GM21723 (cell line): ENCODE measurements around the gene USP22.
"Not testable (repeated sequence)": the region's sequence is repeated elsewhere in the genome, so short reads cannot be mapped to it uniquely, and the experiment has no call there.

Experiments used
- ATAC-seq: cut with Tn5 transposase; IDR thresholded peaks from one replicate; pipeline ENCODE4 v1.9.1; 2021; ENCODE audit warnings: mild to moderate bottlenecking, moderate library complexity; ENCODE audit not compliant: unreplicated experiment

USP22 gene

DNA sequence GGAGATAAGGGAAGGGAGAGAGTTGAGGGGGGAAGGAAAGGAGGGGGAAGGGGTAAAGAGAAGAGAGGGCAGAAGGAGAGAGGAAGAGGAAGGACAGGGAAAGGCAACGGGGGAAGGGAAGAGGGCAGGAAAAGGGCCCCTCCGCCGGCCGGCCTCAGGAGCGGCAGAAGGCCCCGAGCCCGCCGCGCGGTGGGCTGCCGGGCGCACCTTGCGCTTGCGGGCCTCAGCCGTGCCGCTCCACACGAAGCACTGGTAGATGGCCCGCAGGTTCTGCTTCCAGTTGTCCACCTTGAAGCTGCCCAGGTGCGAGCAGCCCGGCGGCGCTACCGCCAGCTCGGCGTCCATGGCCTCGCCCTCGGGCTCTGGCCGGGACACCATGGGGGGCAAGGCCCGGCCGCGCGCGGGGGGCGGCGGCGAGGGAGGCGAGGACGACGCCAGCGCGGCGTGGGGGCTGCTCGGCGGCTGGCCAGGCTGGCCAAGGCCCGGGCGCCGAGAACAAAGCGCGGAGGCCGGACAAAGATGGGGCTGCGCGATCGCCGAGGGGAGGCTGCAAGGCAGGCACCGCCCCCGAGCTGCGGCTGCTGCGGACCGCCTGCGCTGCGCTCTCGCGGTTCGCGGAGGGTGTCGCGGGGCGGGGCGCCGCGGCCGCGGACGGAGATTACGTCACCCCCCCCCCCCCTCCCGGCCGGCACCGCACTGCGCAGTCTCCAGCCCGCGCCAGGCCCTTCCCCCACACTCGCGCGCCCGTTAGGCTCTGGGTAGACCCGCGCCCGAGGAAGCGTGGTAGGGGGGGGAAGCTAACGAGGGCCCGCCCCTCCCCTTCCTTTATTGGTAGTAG is at the start of gene USP22:
USP22 (minus strand) TSS at position 554 of the 838 bp plus-strand sequence; CDS start at position 378, 176 bp downstream.
- peak; percentile 63 for ATAC-seq

DNA sequence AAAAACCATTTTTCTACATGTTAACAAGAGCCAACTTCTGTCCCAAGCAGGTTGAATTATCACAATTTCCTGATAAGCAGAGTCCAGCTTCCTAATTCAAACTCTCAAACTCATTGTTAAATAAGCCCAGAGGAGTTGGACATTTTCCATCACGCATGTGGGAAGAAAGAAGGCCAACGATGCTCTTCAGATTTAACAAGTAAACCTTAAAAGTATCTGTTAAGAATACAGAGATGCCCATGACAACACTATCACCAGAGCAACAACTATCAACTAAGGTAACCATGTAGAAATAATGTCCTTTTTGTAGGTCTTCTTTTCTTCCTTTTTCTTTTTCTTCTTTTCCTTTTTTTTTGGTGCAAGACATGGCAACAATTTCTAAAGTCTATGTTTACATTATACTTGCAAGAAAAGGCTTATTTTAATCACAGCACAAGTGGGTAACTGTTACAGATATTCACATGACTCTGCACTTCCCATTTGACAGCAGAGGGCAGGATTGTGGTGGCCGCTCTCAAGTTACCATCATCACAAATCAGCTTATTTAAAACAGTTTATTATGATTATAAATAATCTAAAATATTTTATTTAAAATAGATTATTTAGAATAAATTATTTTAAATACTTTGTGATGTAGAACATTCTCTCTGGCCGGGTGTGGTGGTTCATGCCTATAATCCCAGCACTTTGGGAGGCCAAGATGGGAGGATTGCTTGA is 48.2 kb upstream of the USP22 start:
- no peak for ATAC-seq

DNA sequence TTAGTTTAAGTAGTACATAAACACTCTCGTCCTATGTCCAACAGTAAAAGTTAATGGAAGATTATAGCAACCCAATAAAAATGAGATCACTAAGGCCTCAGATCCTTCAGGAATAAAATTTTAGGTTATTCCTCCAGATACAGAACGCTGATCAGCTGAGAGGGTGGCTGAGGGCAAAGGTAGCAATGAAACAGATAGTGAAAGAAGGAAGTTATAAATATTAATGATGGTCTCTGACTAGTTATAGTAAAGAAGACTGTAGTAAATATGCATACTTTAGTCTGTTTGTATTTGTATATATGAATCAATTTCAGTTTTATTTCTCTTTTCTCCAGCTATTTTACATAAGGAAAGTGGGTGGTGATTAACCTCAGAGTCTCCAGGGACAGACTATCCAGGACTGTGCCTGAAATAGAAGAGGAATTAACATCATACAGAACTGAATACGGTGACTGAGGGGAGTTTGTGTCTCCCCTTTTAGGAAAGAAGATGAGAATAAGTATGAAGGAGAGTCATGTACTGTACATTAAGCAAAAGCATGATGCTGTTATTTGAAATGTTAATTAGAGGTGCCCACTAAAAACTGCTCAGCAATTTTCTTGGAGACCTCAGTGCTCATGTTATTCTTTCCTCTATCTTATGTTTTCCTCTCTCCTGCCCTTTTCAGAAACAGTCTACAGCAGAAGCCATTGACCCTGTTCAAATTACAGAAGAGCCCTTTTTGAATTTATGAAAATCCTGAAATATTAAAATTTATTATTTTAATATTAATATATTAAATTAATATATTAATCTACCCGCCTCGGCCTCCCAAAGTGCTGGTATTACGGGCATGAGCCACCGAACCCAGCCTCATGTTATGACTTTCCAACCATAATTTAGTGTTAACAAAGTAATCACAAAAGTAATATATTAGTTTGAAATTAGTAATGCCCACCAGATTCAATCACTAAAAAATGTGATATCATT is 47.4 kb upstream of the USP22 start:
- no peak for ATAC-seq

DNA sequence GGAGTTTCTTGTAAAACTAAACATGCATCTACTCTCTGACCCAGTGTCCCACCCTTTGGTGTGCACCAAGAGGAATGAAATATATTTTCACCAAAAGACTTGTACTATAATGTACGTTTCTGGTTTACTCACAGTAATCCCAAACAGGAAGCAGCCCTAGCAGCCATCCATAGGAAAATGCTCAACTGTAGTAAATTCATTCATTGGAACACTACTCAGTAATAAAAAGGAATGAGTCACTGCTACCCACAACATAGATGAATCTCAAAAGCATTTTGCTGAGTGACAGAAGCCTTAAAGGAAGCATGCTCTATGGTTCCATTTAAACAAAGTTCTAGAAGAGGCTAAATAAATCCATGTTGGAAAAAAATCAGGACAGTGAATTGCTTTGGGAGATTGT is 46.3 kb upstream of the USP22 start:
- ATAC-seq: no peak

DNA sequence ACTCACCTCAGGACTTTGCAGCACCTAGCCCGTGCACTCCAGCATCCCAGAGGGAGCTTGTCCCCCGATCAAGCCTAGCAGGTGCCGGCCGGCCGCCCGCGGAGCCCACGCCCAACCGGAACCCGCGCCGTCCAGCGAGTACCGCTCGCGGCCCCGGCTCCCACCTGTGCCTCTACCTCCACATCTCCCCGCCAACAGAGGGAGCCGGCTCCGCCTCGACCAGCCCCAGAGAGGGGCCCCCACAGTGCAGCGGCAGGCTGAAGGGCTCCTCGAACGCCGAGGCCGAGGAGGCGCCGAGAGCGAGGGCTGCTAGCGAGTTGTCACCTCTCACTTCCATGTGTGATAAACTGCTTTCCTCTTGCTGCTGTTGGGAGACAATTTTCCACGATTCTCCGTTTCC is 42.9 kb upstream of the USP22 start:
- no peak for ATAC-seq

DNA sequence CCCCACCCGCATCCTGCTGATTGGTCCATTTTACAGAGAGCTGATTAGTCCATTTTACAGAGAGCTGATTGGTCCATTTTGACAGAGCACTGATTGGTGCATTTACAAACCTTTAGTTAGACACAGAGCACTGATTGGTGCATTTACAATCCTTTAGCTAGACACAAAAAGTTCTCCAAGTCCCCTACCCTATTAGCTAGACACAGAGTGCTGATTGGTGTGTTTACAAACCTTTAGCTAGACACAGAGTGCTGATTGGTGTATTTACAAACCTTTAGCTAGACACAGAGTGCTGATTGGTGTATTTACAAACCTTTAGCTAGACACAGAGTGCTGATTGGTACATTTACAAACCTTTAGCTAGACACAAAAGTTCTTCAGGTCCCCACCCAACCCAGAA is 42.5 kb upstream of the USP22 start:
- ATAC-seq: not testable (repeated sequence)

DNA sequence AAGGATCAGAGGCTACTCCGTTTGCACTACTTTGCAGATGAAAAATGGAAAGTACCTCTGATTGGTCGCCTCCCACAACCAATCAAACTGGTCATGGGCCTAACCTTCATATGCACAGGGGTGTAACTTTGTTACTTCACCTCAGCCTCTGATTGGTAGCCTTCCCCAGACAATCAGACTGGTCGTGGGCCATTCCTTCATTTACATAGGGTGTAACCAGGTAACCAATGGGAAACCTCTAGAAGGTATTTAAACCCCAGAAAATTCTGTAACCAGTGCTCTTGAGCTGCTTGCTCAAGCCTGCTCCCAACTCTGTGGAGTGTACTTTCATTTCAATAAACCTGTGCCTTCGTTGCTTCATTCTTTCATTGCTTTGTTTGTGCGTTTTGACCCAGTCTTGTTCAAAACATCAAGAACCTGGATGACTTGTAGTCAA is 39.2 kb upstream of the USP22 start:
- no peak for ATAC-seq

DNA sequence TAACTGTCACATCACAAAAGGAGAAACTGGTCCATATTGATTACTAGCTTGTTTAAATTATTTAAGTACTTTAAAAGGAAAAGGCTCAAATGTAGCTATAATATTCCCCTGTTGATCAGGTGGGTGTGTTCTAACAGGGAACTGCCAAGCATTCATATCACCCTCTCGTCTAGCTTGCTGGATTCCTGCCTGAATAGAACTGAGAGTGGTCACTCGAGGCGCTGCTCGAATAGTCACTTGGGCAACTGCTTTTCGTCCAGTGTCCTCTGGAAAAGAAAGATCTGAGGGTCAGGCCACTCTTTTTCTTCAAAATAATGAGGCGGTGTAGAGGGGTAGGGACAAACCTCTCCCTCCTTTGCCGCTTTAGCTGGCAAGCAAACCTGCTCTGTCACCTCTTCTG is 36.4 kb upstream of the USP22 start:
- no peak for ATAC-seq

DNA sequence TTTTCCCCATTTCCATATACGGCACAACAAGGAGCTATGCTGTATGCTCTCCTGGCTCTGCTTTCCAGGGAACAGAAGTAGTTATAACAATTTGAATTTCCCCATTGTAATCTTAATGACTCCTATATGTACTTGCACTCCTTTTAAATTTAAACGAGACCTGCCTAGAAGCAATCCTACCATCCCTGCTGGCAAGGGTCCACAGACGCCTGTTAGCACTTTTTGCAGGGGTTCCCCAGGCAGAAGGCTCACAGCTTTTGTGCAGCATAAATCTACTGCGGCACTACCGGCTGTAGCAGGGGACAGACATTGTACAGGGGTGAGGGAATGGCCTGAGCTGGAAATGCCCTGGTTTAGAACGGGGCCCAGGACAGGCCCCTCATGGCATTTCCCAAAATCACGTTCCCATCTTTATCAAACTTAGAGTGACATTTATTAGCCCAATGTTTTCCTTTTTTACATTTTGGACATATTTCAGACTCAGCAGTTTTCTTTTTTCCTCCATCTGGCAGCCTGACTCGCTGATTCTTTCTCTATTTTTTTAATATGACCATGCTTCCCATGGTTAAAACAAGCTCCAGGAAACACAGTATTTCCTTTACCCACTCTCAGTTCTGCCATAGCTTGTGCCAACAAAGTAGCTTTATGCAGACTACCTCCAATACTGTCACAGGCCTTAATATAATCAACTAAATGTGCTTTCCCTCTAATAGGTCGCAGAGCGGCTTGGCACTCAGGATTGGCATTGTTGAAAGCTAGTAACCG is 35.4 kb upstream of the USP22 start:
- ATAC-seq: no peak

DNA sequence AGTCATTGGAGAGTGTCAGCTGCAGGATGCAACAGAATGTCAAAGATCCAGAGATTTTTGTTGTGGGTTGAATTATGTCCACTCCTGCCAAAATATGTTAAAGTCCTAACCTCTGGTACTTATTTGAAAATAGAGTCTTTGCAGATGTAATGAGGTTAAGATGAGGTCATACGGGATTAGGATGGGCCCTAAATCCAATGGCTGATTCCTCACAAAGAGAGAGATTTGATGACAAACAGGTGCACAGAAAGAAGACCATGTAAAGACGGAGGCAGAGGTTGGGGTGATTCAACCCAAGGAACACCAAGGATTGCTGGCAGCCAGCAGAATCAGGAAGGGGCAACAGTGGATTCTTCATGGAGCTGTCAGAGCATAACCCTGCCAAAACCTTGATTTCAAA is 34.5 kb upstream of the USP22 start:
- ATAC-seq: no peak

DNA sequence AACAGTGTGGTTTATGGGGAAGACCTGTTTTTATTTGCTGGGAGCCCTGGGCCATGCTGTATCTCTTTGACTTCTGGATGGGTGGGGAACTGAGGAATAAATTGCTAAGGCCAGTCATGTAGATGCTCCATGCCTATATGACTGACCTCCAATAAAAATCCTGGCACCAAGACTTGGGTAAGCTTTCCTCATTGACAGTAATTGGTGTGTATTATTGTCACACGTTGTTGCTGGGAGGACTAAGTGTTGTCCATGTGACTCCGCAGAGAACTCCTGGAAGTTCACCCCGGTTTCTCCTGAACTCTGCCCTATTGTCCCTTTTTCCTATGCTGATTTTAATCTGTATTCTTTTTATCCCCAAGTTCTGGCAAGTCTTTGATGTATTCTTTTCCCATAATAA is 33.4 kb upstream of the USP22 start:
- ATAC-seq: no peak

DNA sequence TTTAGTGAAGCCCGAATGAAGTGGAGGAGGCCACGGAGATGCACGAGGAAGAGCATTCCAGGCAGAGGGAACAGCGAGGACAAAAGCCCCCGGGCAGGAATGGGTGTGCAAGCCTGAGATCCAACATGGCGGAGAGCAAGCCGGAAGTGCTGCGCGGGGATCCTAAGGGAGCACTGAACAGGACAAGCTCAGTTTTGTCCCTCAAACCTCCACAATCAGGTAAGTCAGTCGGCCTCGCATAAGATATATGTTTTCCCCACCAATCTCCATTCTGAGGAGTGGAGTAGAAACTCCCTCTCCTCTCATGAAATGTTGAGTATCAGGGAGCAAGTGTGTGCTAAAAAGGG is 32.9 kb upstream of the USP22 start:
- ATAC-seq: no peak

DNA sequence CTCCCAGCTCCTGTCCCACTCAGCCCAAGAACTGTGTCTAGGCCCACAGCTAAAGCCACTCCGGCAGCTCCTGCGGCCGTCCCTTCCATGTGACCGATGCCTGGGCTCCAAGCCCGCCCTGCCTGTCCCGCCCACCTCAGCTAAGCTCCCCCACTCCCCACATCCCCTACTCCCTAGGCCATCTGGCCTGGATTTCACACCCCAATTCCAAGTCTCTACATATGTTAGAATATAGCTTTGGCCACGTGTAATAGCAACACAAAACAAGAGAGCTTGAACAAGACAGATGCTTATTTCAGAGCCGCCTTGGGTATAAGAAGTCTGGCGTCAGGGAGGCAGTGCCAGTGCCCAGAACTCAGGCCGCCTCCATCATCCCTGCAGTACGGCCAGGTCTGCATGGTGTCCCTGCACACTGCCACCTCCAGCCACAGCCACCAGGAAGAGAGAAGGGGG is 30.0 kb upstream of the USP22 start:
- ATAC-seq: no peak

DNA sequence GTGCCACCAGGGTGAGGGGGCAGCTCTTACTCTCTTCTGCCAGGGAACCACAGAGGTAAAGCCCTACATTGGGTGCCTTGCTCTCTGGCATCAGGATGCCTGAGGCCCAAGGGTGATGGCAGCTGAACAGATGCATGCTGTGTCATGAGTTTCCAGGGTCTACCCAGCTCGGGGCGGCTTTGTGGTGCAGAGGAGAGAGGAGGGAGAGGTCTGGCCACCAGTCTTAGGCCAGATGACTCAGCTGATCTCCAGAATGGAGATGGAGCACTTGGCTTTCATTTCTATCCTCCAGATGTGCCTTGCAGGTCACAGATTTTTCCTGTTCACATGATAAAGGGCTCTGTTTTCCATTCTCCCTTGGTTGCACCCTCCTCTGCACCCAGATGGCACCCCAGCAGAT is 23.6 kb upstream of the USP22 start:
- ATAC-seq: no peak

DNA sequence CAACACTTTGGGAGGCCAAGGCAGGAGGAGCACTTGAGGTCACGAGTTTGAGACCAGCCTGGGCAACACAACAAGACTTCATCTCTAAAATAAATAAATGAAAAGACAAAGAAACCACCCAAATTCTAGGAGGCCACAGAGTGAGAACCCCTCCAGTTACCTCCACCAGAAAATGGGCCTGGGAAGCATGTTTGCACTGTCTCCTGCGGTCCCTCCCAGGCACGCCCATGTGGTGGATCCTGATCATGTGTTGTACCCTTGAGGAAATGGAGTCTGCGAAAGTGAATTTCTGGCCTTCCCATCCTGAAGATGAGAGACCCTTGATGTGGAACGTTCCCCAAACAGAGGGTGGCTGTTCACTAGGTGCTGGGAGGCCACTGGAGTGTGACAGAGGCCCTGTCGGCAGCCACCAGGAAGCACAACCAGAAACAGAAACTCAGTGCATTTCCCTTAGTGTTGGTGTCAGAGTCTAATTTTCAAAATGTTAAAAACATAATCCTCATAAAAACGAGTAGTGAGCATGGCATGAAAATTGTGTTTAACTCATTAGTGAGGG is 19.2 kb upstream of the USP22 start:
- peak; percentile 87 for ATAC-seq

DNA sequence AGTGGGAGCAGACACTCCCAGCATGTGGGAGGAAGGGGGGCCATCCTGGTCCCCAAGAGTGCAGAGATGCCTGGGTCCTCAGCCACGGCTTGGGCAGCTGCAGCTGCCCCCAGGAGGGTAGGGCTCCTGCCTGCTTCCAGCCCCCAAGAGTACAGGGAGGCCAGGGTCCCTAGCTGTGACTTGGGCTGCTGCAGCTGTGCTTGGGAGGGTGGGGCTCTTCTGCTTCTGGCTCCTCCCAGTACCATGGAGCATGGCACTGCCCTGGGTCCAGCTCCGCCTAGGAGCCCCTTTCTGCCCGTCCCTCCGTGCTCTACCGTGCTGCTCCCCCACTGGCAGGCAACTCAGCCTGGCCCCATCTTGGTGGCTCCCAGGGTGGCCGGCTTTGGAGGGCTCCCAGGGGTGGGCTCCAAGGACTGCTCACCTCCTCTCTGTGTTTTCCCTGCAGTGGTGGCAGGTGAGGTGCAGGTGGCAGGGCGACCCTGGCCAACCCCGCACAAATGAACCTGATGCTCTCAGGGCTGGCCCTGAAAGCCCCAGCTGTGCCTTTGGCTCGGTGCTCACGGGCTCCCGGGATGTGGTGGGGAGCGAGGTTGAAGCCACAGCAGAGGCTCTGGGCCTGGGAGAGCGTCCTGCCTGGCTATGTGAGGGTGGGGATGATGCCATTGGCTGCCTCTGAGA is 18.5 kb upstream of the USP22 start:
- ATAC-seq: no peak

DNA sequence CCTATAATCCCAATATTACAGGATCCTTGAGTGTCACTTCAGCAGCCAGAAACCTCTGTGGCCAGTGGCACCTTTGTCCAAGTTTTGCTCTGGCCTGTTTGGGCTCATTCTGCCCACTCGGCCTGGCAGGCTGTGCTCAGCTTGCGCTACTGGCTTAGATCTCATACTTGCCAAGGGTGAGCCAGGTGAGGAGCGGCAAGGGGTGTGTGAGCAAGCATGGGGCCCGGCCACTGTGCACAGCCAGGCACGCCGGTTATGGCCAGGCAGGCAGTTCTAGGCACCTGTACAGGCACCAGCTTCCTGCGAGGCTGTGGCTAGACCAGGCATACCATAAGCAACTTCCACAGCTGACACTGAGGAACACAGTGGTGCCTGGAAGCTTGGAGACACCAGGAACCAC is 16.9 kb upstream of the USP22 start:
- no peak for ATAC-seq

DNA sequence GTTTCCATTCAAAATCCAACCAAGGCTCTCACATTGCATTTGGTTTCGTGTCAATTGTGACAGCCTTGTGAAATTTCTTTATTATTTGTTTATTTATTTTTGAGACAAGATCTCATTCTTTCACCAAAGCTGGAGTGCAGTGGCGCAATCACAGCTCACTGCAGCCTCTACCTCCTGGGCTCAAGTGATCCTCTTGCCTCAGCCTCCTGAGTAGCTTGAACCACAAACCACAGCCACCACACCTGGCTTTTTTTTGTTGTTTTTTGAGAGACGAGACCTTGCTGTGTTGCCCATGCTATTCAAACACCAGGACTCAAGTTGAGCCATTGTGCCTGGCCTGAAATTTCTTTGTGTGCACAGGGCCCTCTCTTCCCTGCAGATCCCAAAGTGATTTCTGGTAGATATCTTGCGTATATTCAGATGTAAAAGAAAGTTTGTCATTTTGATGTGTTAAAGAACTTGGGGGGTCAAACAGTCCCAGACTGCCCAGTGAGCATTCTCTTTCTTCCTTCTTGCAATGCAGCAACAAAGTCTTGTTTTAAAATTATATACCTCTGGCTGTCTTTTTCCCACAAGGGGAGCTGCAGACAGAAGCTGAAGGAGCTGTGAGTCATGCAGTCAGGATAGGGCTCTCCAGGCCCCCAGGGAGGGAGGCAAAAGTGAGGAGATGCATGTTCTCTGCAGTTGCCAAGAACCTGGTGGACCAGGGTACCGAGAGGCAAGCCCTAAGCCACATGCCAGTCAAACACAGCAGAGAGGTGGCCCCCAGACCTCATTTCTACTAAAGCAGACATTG is 15.5 kb upstream of the USP22 start:
- no peak for ATAC-seq

DNA sequence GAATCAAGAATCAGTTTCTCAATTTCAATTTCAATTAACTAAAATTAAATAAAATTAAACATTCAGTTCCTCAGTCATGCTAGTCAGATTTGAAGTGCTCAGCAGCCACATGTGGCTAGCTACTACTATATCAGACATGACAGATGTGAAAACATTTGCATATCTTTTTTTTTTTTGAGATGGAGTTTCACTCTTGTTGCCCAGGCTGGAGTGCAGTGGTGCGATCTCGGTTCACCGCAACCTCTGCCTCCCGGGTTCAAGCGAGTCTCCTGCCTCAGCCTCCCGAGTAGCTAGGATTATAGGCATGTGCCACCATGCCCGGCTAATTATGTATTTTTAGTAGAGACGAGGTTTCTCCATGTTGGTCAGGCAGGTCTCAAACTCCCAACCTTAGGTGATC is 10.2 kb upstream of the USP22 start:
- peak; percentile 56 for ATAC-seq
